ENCODE data around the gene CCDC171. TPM values are rescaled to one million over a fixed set of nuclear protein-coding genes. Genes with fewer than 3 reads are reported as not detected.

CCDC171 gene
- total RNA-seq, 1 experiment from 2014 or later: 2.6 TPM

DNA sequence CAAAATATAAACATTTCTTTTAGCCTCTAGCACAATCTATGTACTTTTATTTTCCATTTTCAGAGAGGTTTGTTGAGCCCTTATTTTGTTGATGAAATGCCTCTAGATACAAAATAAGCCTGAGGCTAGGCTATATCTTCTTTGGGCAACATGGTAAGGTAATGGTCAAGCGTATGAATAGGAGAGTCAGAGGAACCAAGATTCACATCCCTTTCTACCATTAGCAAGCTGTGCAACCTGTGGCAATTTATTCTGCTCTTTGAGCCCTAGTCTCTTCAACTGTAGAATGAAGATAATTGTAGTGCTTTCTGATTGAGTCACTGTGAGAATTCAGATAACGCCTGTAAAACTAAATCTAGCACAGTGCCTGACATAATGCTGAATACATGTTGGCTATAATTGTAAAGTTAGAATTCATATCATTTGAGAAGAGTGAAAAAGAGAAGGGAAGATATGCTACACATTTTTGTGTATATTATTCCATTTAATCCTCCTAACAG lies 412.5 kb downstream of the CCDC171 start:
- intact Hi-C loops (cut with micrococcal nuclease): no loop called here
- Histone ChIP-seq H3K9me3 (ENCODE audit: control insufficient read depth in 1 of 2, insufficient read depth in 1 of 2, low read depth in 1 of 2, low read length in 2 of 2) (no peaks in the 10 kb centered on the region), H3K9ac (ENCODE audit: low read length) (no peak overlapping the region), H2AFZ (ENCODE audit: low read depth, low read length, poor library complexity, severe bottlenecking) (no peak overlapping the region), H3K27ac (ENCODE audit: low read depth, low read length) (no peak overlapping the region), H3K36me3 (ENCODE audit: control insufficient read depth in 1 of 2, insufficient read depth in 2 of 2, low read length in 2 of 2) (no peaks in the 10 kb centered on the region), H3K79me2 (ENCODE audit: insufficient read depth, low read length) (no peaks in the 10 kb centered on the region), H3K4me2 (ENCODE audit: low read length) (no peak overlapping the region), H3K27me3 (ENCODE audit: insufficient read depth, low read length) (no peaks in the 10 kb centered on the region), H3K9me2 (ENCODE audit: insufficient read depth) (no peaks in the 10 kb centered on the region), H4K20me1 (ENCODE audit: insufficient read depth) (no peaks in the 10 kb centered on the region), H3K4me1 (ENCODE audit: control insufficient read depth in 1 of 2, insufficient read depth in 2 of 2, low read length in 2 of 2) (no peaks in the 10 kb centered on the region), H3K4me3 (replicated peaks in 1 of 2; ENCODE audit: low read depth in 1 of 2, low read length in 2 of 2) (no peak overlapping the region)
- ATAC-seq (no peak), DNase-seq (ENCODE audit: low read depth, low spot score) (no peak)
- RAD21 ChIA-PET (ENCODE audit: low non-redundant PET in 1 of 2, low total read pairs in 2 of 2, uncharacterized antibody in 2 of 2, unreplicated experiment in 2 of 2): no interaction called here
- no peak for TF ChIP-seq ZNF274 (IDR thresholded peaks at IDR 0.05; ENCODE audit: low read depth, low read length)
- no peak for TF ChIP-seq TCF7L2 (IDR thresholded peaks at IDR 0.05; ENCODE audit: borderline replicate concordance, extremely low read depth, insufficient read depth, insufficient read length)
- TF ChIP-seq POLR2A (IDR thresholded peaks at IDR 0.05; ENCODE audit: borderline replicate concordance, extremely low read depth, insufficient read depth, insufficient read length): no peak
- TF ChIP-seq, protein P1, sequence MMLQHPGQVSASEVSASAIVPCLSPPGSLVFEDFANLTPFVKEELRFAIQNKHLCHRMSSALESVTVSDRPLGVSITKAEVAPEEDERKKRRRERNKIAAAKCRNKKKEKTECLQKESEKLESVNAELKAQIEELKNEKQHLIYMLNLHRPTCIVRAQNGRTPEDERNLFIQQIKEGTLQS (IDR thresholded peaks at IDR 0.05): no peak
- no peak for TF ChIP-seq RAD21 (IDR thresholded peaks at IDR 0.05; ENCODE audit: low read depth)
- TF ChIP-seq YY1 (IDR thresholded peaks at IDR 0.05; ENCODE audit: extremely low read depth, insufficient replicate concordance, low read depth, low read length): no peak
- TF ChIP-seq, protein P2, sequence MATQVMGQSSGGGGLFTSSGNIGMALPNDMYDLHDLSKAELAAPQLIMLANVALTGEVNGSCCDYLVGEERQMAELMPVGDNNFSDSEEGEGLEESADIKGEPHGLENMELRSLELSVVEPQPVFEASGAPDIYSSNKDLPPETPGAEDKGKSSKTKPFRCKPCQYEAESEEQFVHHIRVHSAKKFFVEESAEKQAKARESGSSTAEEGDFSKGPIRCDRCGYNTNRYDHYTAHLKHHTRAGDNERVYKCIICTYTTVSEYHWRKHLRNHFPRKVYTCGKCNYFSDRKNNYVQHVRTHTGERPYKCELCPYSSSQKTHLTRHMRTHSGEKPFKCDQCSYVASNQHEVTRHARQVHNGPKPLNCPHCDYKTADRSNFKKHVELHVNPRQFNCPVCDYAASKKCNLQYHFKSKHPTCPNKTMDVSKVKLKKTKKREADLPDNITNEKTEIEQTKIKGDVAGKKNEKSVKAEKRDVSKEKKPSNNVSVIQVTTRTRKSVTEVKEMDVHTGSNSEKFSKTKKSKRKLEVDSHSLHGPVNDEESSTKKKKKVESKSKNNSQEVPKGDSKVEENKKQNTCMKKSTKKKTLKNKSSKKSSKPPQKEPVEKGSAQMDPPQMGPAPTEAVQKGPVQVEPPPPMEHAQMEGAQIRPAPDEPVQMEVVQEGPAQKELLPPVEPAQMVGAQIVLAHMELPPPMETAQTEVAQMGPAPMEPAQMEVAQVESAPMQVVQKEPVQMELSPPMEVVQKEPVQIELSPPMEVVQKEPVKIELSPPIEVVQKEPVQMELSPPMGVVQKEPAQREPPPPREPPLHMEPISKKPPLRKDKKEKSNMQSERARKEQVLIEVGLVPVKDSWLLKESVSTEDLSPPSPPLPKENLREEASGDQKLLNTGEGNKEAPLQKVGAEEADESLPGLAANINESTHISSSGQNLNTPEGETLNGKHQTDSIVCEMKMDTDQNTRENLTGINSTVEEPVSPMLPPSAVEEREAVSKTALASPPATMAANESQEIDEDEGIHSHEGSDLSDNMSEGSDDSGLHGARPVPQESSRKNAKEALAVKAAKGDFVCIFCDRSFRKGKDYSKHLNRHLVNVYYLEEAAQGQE (IDR thresholded peaks at IDR 0.05; ENCODE audit: low read depth): no peak
- TF ChIP-seq ELF1 (IDR thresholded peaks at IDR 0.05; ENCODE audit: borderline replicate concordance, low read depth): no peak
- TF ChIP-seq FOSL1 (IDR thresholded peaks at IDR 0.05; ENCODE audit: low read depth): no peak
- TF ChIP-seq CEBPB (IDR thresholded peaks at IDR 0.05; ENCODE audit: low read depth): no peak
- no peak for TF ChIP-seq SP1 (IDR thresholded peaks at IDR 0.05; ENCODE audit: low read depth)
- TF ChIP-seq POLR2AphosphoS5 (IDR thresholded peaks at IDR 0.05; ENCODE audit: low read depth, low read length): no peak
- TF ChIP-seq ZFX (IDR thresholded peaks at IDR 0.05): no peak
- TF ChIP-seq EZH2phosphoT487 (IDR thresholded peaks at IDR 0.05; ENCODE audit: borderline replicate concordance): no peak
- no peak for TF ChIP-seq CBX3 (IDR thresholded peaks at IDR 0.05; ENCODE audit: low read depth)
- no peak for TF ChIP-seq SIN3A (IDR thresholded peaks at IDR 0.05; ENCODE audit: low read depth)
- no peak for TF ChIP-seq SRF (IDR thresholded peaks at IDR 0.05; ENCODE audit: low read depth)
- no peak for TF ChIP-seq CTCF (IDR thresholded peaks at IDR 0.05 in 2 of 3, conservative IDR thresholded peaks at IDR 0.05 in 1 of 3; ENCODE audit: borderline replicate concordance in 1 of 3, insufficient read depth in 1 of 3, low read depth in 2 of 3, low read length in 2 of 3)
- POLR2A ChIA-PET: no interaction called here
- CTCF ChIA-PET: no interaction called here
- BruUV-seq (replicated peaks): no TSS peak
